ENCODE results near the gene KNL1.

The KNL1 gene

DNA sequence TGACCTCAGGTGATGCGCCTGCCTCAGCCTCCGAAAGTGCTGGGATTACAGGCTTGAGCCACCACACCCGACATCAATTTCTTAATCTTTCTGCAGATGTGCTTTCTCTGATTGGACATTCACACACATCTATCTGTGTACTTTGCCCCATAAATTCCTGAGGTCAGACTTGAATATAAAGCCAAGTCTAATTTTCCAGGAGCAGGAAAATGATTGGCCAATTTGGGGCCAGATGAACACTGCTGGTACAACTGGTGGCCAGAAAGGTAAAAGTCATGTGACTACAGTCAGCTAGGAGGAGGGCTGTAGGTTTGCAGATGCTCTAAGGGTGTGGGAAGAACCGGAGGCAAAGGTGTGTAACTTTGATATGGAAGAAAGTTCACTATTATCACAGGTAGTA, 97.7 kb downstream of the KNL1 start (continued):
- TF ChIP-seq OVOL3 (tag by site-specific recombination; IDR thresholded peaks at IDR 0.05) (no peak), ZFP41 (tag by site-specific recombination; IDR thresholded peaks at IDR 0.05; ENCODE audit: borderline replicate concordance) (no peak), GLIS2 (tag by site-specific recombination; IDR thresholded peaks at IDR 0.05) (no peak)

GRCh38 chr15:40693904-40694687, 100.0 kb downstream of the KNL1 start:
- no peaks in the 10 kb centered on the region for H3K4me1 ChIP-seq (ENCODE audit: control insufficient read depth, insufficient read depth, low read length)
- H3K4me3 ChIP-seq (ENCODE audit: low read depth, low read length) = peak overlapping the region; percentile 63
- H3K36me3 ChIP-seq (ENCODE audit: control insufficient read depth in 2 of 2, insufficient read depth in 1 of 2, low read length in 2 of 2) = peaks cover 6 to 12% of the 10 kb centered on the region in 2 experiments
- CTCF ChIA-PET = interaction anchor here (0.7 to 1.7 kb wide), 2 partner anchors 16 to 103 kb away, joined by 3 to 16 read pairs; no protein-coding TSS in a partner anchor
- POLR2A ChIA-PET = interaction anchor here (0.5 to 1.8 kb wide), 16 partner anchors 14 to 639 kb away, joined by 3 to 9 read pairs (median 4); partner anchors contain the start of genes CCDC32, DNAJC17, NUSAP1 and OIP5
- no peaks in the 10 kb centered on the region for H3K9me3 ChIP-seq (ENCODE audit: control insufficient read depth, insufficient read depth, low read depth, low read length)
- TF ChIP-seq ZNF658 (tag by site-specific recombination; IDR thresholded peaks at IDR 0.05) = no peak
- TF ChIP-seq ZNF26 (tag by site-specific recombination; IDR thresholded peaks at IDR 0.05) = no peak
- TF ChIP-seq ZBTB20 (tag by site-specific recombination; IDR thresholded peaks at IDR 0.05) = peak; percentile 86
- TF ChIP-seq TRIM28 (IDR thresholded peaks at IDR 0.05; ENCODE audit: borderline replicate concordance, low read length) = no peak
- TF ChIP-seq ZNF394 (tag by site-specific recombination; IDR thresholded peaks at IDR 0.05; ENCODE audit: borderline replicate concordance) = peak; percentile 21; the same call in 1 of the 2 replicates
- no peak for TF ChIP-seq ZNF558 (tag by site-specific recombination; IDR thresholded peaks at IDR 0.05)
- TF ChIP-seq ZNF510 (tag by site-specific recombination; IDR thresholded peaks at IDR 0.05; ENCODE audit: insufficient replicate concordance) = no peak
- TF ChIP-seq, protein P1, sequence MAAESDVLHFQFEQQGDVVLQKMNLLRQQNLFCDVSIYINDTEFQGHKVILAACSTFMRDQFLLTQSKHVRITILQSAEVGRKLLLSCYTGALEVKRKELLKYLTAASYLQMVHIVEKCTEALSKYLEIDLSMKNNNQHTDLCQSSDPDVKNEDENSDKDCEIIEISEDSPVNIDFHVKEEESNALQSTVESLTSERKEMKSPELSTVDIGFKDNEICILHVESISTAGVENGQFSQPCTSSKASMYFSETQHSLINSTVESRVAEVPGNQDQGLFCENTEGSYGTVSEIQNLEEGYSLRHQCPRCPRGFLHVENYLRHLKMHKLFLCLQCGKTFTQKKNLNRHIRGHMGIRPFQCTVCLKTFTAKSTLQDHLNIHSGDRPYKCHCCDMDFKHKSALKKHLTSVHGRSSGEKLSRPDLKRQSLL (tag by site-specific recombination; IDR thresholded peaks at IDR 0.05) = peak; percentile 28; the same call in 1 of the 2 replicates
- TF ChIP-seq YY1 (tag by site-specific recombination; IDR thresholded peaks at IDR 0.05) = peak; percentile 16; the same call in 1 of the 2 replicates
- no peak for TF ChIP-seq ZNF555 (tag by site-specific recombination; conservative IDR thresholded peaks at IDR 0.05)
- no peak for TF ChIP-seq EGR2 (tag by site-specific recombination; IDR thresholded peaks at IDR 0.05; ENCODE audit: low read depth)
- TF ChIP-seq ZNF521 (tag by site-specific recombination; IDR thresholded peaks at IDR 0.05) = no peak
- H3K27ac ChIP-seq (ENCODE audit: extremely low read depth, low read depth, low read length) = peak overlapping the region; percentile 90

DNA sequence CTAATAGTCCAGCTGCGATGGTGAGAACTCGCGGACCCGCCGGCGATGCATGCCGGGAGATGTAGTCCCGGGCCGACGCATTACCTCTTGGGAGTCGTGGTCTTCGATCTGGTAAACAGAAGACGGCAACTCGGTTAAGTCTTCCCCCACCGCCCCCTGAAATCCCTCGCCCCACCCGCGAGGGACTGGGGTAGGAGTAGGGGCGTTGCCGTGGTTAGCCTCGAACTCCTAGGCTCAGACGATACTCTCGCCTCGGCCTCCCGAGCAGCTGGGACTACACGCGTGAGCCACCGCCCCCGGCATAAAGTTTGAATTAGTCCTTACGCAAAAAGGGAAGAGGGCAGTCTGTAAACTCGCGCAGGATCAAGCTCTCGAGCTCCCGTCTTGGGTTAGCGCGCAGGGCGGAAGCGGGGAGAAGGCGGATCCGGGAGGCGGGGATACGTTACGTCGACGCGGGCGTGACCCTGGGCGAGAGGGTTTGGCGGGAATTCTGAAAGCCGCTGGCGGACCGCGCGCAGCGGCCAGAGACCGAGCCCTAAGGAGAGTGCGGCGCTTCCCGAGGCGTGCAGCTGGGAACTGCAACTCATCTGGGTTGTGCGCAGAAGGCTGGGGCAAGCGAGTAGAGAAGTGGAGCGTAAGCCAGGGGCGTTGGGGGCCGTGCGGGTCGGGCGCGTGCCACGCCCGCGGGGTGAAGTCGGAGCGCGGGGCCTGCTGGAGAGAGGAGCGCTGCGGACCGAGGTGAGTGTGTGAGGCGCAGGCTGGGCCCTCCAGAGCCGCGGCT, 100.8 kb downstream of the KNL1 start, which contains the start of gene RAD51:
Gene RAD51 (plus strand): TSS at position 487 of the 781 bp plus-strand sequence. CDS start 3,585 bp downstream, outside the sequence.
- Histone ChIP-seq H3K9me3 (ENCODE audit: control insufficient read depth, insufficient read depth, low read depth, low read length) (no peaks in the 10 kb centered on the region), H3K4me3 (ENCODE audit: low read depth, low read length) (peak within 1 kb of the TSS; percentile 63), H3K36me3 (ENCODE audit: control insufficient read depth in 2 of 2, insufficient read depth in 1 of 2, low read length in 2 of 2) (peaks cover 9 to 18% of the 10 kb centered on the region in 2 experiments), H3K4me1 (ENCODE audit: control insufficient read depth, insufficient read depth, low read length) (no peaks in the 10 kb centered on the region), H3K27ac (ENCODE audit: extremely low read depth, low read depth, low read length) (peak within 1 kb of the TSS; percentile 90)
- ChIA-PET CTCF (interaction anchor here (0.8 to 1.7 kb wide), 2 partner anchors 17 to 199 kb away, joined by 3 to 16 read pairs; partner anchors contain the start of gene VPS18), POLR2A (interaction anchor here (0.6 to 1.8 kb wide), 19 partner anchors 14 to 638 kb away, joined by 3 to 9 read pairs (median 3); partner anchors contain the start of genes CCDC32, DNAJC17, NUSAP1 and OIP5)
- TF ChIP-seq TCF7L2 (IDR thresholded peaks at IDR 0.05; ENCODE audit: borderline replicate concordance, low read depth, low read length) (no peak), SP2 (tag by site-specific recombination; IDR thresholded peaks at IDR 0.05) (peak; percentile 89), ZNF19 (tag by site-specific recombination; IDR thresholded peaks at IDR 0.05; ENCODE audit: low read depth) (no peak), ZNF768 (tag by site-specific recombination; IDR thresholded peaks at IDR 0.05) (no peak; the same call in 1 of the 2 replicates), ZNF24 (tag by site-specific recombination; IDR thresholded peaks at IDR 0.05) (peak; percentile 47; the same call in 1 of the 2 replicates), ZNF626 (tag by site-specific recombination; IDR thresholded peaks at IDR 0.05) (no peak), GLI2 (tag by site-specific recombination; IDR thresholded peaks at IDR 0.05; ENCODE audit: borderline replicate concordance, low read depth) (no peak), ZNF621 (tag by site-specific recombination; IDR thresholded peaks at IDR 0.05) (no peak), SCRT2 (tag by site-specific recombination; IDR thresholded peaks at IDR 0.05) (no peak)
- TF ChIP-seq, protein P2, sequence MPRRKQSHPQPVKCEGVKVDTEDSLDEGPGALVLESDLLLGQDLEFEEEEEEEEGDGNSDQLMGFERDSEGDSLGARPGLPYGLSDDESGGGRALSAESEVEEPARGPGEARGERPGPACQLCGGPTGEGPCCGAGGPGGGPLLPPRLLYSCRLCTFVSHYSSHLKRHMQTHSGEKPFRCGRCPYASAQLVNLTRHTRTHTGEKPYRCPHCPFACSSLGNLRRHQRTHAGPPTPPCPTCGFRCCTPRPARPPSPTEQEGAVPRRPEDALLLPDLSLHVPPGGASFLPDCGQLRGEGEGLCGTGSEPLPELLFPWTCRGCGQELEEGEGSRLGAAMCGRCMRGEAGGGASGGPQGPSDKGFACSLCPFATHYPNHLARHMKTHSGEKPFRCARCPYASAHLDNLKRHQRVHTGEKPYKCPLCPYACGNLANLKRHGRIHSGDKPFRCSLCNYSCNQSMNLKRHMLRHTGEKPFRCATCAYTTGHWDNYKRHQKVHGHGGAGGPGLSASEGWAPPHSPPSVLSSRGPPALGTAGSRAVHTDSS (tag by site-specific recombination; IDR thresholded peaks at IDR 0.05) = no peak
- TF ChIP-seq, protein P3, sequence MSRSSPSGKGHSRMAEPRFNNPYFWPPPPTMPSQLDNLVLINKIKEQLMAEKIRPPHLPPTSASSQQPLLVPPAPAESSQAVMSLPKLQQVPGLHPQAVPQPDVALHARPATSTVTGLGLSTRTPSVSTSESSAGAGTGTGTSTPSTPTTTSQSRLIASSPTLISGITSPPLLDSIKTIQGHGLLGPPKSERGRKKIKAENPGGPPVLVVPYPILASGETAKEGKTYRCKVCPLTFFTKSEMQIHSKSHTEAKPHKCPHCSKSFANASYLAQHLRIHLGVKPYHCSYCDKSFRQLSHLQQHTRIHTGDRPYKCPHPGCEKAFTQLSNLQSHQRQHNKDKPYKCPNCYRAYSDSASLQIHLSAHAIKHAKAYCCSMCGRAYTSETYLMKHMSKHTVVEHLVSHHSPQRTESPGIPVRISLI (tag by site-specific recombination; IDR thresholded peaks at IDR 0.05) = no peak

All from HEK293 (cell line).